WTC11 (cell line): ENCODE data around the gene GPNMB. TPM values are rescaled to one million over a fixed set of nuclear protein-coding genes. Genes with fewer than 3 reads are reported as not detected.

Source experiments
- ATAC-seq: fragments of 200-7000 bp; cut with Tn5 transposase; 2 replicates; pipeline ENCODE4 v1.10.0; 2021; ENCODE audit warnings: mild to moderate bottlenecking, moderate library complexity
- CTCF ChIA-PET: fragments of 300-600 bp; sonication (Branson Sonifier 250); formaldehyde crosslinking; loops from one replicate; lab custom pipeline; 2021; ENCODE audit warnings: antibody characterized with exemption; lab: Charles Lee
- POLR2A ChIA-PET: fragments of 350-600 bp; sonication (Branson Sonifier 250); formaldehyde crosslinking; loops from one replicate; lab custom pipeline; 2021; ENCODE audit warnings: antibody characterized with exemption; lab: Charles Lee
- DNase-seq: peaks from one replicate; pipeline ENCODE4 v3.0.0; 2021; ENCODE audit warnings: low spot score
- H3K27ac Mint-ChIP-seq: 2 replicates; pipeline ENCODE4 v1.8.0; 2021; ENCODE audit warnings: mixed read lengths
- H3K27me3 Mint-ChIP-seq: 2 replicates; pipeline ENCODE4 v1.8.0; 2021; ENCODE audit warnings: low read depth, mild to moderate bottlenecking, moderate library complexity, mixed read lengths
- H3K36me3 Mint-ChIP-seq: 2 replicates; pipeline ENCODE4 v1.8.0; 2021; ENCODE audit warnings: mixed read lengths
- H3K4me1 Mint-ChIP-seq: 2 replicates; pipeline ENCODE4 v1.8.0; 2022; ENCODE audit warnings: mixed read lengths
- H3K4me3 Mint-ChIP-seq: 2 replicates; pipeline ENCODE4 v1.8.0; 2021; ENCODE audit warnings: mild to moderate bottlenecking, moderate library complexity, mixed read lengths
- H3K9me3 Mint-ChIP-seq: 2 replicates; pipeline ENCODE4 v1.8.0; 2021; ENCODE audit warnings: mixed read lengths
- CTCF ChIP-seq: fragments of 200-600 bp; IDR thresholded peaks from 2 replicates; pipeline ENCODE4 v1.8.0; 2022; ENCODE audit warnings: antibody characterized with exemption
- E2F4 ChIP-seq: sonication (generic); formaldehyde crosslinking; IDR thresholded peaks from 2 replicates; pipeline ENCODE4 v1.8.1; 2022; ENCODE audit warnings: low read depth, mild to moderate bottlenecking, moderate library complexity, missing genetic modification reagents, borderline replicate concordance
- HMGA2 ChIP-seq: fragments of 250-450 bp; sonication (Bioruptor Pico); IDR thresholded peaks from 2 replicates; pipeline ENCODE4 v1.4.0; 2021; ENCODE audit warnings: mild to moderate bottlenecking, moderate library complexity
- IRF1 ChIP-seq: sonication (generic); formaldehyde crosslinking; IDR thresholded peaks from 2 replicates; pipeline ENCODE4 v1.8.0; 2023; ENCODE audit warnings: missing genetic modification reagents
- NFATC4 ChIP-seq: fragments of 250-450 bp; sonication (Bioruptor Pico); IDR thresholded peaks from 2 replicates; pipeline ENCODE4 v1.9.0; 2021; ENCODE audit warnings: mild to moderate bottlenecking
- PREB ChIP-seq: sonication (generic); formaldehyde crosslinking; IDR thresholded peaks from 2 replicates; pipeline ENCODE4 v1.8.1; 2022; ENCODE audit warnings: mild to moderate bottlenecking, missing genetic modification reagents, moderate library complexity, borderline replicate concordance
- SMAD3 ChIP-seq: sonication (generic); formaldehyde crosslinking; IDR thresholded peaks from 2 replicates; pipeline ENCODE4 v1.8.0; 2022; ENCODE audit warnings: missing genetic modification reagents, mild to moderate bottlenecking, borderline replicate concordance
- SOX15 ChIP-seq: fragments of 250-450 bp; sonication (Bioruptor Pico); IDR thresholded peaks from 2 replicates; pipeline ENCODE4 v1.9.0; 2021; ENCODE audit warnings: mild to moderate bottlenecking
- TEAD1 ChIP-seq: sonication (generic); formaldehyde crosslinking; IDR thresholded peaks from 2 replicates; pipeline ENCODE4 v1.8.0; 2022; ENCODE audit warnings: mild to moderate bottlenecking, missing genetic modification reagents
- USF2 ChIP-seq: sonication (generic); formaldehyde crosslinking; IDR thresholded peaks from 2 replicates; pipeline ENCODE4 v1.8.1; 2023; ENCODE audit warnings: mild to moderate bottlenecking, missing genetic modification reagents, moderate library complexity
- ZNF396 ChIP-seq: fragments of 250-450 bp; sonication (Bioruptor Pico); IDR thresholded peaks from 2 replicates; pipeline ENCODE4 v1.8.0; 2021; ENCODE audit warnings: mild to moderate bottlenecking, moderate library complexity, borderline replicate concordance
- ZNF532 ChIP-seq: fragments of 250-450 bp; sonication (Bioruptor Pico); IDR thresholded peaks from 2 replicates; pipeline ENCODE4 v1.9.0; 2021; ENCODE audit warnings: mild to moderate bottlenecking, borderline replicate concordance
- total RNA-seq: library from RNA; stranded (reverse); gene quantifications from 3 replicates; pipeline ENCODE4 v1.2.3, GENCODE V29; 2021
- TF ChIP-seq, protein P1 (sequence below): sonication (generic); formaldehyde crosslinking; IDR thresholded peaks from 2 replicates; pipeline ENCODE4 v1.8.1; 2023; ENCODE audit warnings: mild to moderate bottlenecking, missing genetic modification reagents, borderline replicate concordance
- TF ChIP-seq, protein P2 (sequence below): sonication (generic); formaldehyde crosslinking; IDR thresholded peaks from 2 replicates; pipeline ENCODE4 v1.8.0; 2022; ENCODE audit warnings: mild to moderate bottlenecking, missing genetic modification reagents
- TF ChIP-seq, protein P3 (sequence below): sonication (generic); formaldehyde crosslinking; IDR thresholded peaks from 2 replicates; pipeline ENCODE4 v1.8.1; 2023; ENCODE audit warnings: mild to moderate bottlenecking, missing genetic modification reagents, moderate library complexity

Gene GPNMB
- total RNA-seq, 1 experiment from 2014 or later = 1.1 TPM

- H3K36me3 Mint-ChIP-seq = no peaks in the 10 kb centered on the region
- H3K9me3 Mint-ChIP-seq = no peaks in the 10 kb centered on the region
- H3K27ac Mint-ChIP-seq = no peak overlapping the region
- no peak for TF ChIP-seq NFATC4 (CRISPR knock-in tag)
- no peak for TF ChIP-seq SOX15 (CRISPR knock-in tag)
- TF ChIP-seq E2F4 = no peak
- no peak for TF ChIP-seq HMGA2 (CRISPR knock-in tag)
- TF ChIP-seq, protein P1, sequence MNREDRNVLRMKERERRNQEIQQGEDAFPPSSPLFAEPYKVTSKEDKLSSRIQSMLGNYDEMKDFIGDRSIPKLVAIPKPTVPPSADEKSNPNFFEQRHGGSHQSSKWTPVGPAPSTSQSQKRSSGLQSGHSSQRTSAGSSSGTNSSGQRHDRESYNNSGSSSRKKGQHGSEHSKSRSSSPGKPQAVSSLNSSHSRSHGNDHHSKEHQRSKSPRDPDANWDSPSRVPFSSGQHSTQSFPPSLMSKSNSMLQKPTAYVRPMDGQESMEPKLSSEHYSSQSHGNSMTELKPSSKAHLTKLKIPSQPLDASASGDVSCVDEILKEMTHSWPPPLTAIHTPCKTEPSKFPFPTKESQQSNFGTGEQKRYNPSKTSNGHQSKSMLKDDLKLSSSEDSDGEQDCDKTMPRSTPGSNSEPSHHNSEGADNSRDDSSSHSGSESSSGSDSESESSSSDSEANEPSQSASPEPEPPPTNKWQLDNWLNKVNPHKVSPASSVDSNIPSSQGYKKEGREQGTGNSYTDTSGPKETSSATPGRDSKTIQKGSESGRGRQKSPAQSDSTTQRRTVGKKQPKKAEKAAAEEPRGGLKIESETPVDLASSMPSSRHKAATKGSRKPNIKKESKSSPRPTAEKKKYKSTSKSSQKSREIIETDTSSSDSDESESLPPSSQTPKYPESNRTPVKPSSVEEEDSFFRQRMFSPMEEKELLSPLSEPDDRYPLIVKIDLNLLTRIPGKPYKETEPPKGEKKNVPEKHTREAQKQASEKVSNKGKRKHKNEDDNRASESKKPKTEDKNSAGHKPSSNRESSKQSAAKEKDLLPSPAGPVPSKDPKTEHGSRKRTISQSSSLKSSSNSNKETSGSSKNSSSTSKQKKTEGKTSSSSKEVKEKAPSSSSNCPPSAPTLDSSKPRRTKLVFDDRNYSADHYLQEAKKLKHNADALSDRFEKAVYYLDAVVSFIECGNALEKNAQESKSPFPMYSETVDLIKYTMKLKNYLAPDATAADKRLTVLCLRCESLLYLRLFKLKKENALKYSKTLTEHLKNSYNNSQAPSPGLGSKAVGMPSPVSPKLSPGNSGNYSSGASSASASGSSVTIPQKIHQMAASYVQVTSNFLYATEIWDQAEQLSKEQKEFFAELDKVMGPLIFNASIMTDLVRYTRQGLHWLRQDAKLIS = no peak
- TF ChIP-seq PREB (CRISPR knock-in tag) = no peak
- TF ChIP-seq CTCF = no peak
- no peak for TF ChIP-seq ZNF532 (CRISPR knock-in tag)
- POLR2A ChIA-PET = no interaction called here
- no peak overlapping the region for H3K4me3 Mint-ChIP-seq
- no peak for ATAC-seq
- no peak for DNase-seq
- H3K27me3 Mint-ChIP-seq = no peaks in the 10 kb centered on the region; the same call in 1 of the 2 replicates
- peaks cover 17% of the 10 kb centered on the region for H3K4me1 Mint-ChIP-seq
- CTCF ChIA-PET = interaction anchor here (1.3 kb wide), 1 partner anchor 130 kb away, joined by 4 read pairs; no protein-coding TSS in a partner anchor
Measured at GRCh38 chr7:23216021-23216420, 30.6 kb upstream of the GPNMB start.

DNA sequence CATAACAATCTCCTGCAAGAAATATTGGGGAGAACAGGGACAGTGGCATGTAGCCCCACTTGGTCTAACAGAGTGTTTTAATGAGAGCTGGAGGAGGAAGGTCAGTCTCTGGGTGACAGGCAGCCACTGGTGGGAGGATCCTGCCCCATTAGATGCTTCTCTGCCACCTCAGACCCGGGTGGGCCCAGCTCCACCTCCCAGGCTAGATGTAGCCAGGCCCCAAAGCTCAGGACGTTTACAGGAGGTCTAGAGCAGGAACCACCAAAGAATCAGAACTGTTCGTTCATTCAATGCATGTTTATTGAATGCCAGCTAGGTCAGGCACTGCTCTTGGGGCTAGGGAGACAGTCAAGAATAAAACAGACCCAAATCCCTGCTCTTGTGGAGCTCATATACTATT, 28.4 kb upstream of the GPNMB start:
- no peaks in the 10 kb centered on the region for H3K9me3 Mint-ChIP-seq
- ChIA-PET POLR2A (no interaction called here), CTCF (no interaction called here)
- H3K4me1 Mint-ChIP-seq = peaks cover 17% of the 10 kb centered on the region
- no peak overlapping the region for H3K4me3 Mint-ChIP-seq
- DNase-seq = no peak
- no peak for ATAC-seq
- no peaks in the 10 kb centered on the region for H3K27me3 Mint-ChIP-seq
- H3K36me3 Mint-ChIP-seq = no peaks in the 10 kb centered on the region
- H3K27ac Mint-ChIP-seq = no peak overlapping the region
- TF ChIP-seq, protein P2, sequence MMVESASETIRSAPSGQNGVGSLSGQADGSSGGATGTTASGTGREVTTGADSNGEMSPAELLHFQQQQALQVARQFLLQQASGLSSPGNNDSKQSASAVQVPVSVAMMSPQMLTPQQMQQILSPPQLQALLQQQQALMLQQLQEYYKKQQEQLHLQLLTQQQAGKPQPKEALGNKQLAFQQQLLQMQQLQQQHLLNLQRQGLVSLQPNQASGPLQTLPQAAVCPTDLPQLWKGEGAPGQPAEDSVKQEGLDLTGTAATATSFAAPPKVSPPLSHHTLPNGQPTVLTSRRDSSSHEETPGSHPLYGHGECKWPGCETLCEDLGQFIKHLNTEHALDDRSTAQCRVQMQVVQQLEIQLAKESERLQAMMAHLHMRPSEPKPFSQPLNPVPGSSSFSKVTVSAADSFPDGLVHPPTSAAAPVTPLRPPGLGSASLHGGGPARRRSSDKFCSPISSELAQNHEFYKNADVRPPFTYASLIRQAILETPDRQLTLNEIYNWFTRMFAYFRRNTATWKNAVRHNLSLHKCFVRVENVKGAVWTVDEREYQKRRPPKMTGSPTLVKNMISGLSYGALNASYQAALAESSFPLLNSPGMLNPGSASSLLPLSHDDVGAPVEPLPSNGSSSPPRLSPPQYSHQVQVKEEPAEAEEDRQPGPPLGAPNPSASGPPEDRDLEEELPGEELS = no peak
- TF ChIP-seq USF2 (CRISPR knock-in tag) (no peak), ZNF396 (CRISPR knock-in tag) (no peak), SMAD3 (CRISPR knock-in tag) (no peak), CTCF (no peak), IRF1 (CRISPR knock-in tag) (no peak), TEAD1 (CRISPR knock-in tag) (no peak)
- TF ChIP-seq, protein P3, sequence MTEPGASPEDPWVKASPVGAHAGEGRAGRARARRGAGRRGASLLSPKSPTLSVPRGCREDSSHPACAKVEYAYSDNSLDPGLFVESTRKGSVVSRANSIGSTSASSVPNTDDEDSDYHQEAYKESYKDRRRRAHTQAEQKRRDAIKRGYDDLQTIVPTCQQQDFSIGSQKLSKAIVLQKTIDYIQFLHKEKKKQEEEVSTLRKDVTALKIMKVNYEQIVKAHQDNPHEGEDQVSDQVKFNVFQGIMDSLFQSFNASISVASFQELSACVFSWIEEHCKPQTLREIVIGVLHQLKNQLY = no peak
